ENCODE measurements around the gene CDY1.
"Not testable (repeated sequence)": the region's sequence is repeated elsewhere in the genome, so short reads cannot be mapped to it uniquely, and the experiment has no call there.

DNA sequence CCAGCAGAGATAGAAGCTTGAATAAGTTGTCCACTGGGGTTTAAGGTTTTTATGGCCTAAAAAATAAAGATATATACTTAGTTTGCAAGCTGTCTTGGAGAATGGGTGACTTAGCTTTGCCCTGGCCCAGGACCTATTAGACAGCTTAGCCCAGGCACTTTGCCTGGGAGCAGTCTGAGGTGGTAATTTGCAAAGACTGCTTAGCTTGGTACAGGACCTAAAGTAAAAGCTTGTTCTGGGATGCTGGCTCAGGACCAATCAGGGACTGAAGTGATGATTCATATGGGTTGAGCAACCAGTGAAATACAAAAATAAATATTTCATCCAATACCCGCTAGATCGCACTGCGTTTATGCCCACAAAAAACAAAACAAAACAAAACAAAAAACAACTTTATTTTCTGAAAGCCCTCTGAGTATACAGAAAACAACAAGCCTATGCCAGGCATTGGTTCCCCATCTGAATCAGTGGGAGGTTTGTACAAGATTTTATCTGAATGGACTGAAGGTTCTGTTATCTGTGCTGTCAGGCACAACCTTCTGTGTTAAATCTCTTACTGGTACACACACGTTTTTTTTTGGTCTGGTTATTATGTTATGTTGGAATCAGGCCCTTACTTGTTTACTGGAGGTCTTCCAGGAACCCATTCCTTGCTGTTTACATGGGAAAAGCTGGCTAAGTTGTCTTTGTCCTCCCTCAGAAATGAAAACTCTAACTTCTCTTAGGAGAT lies 8.6 kb downstream of the CDY1 start:
- not testable (repeated sequence) for TF ChIP-seq RCOR1 (conservative IDR thresholded peaks at IDR 0.05; ENCODE audit: low read depth, low read length); RAD51 (IDR thresholded peaks at IDR 0.05); EP300 (IDR thresholded peaks at IDR 0.05; ENCODE audit: borderline replicate concordance in 1 of 2, control insufficient read depth in 1 of 2, low read depth in 2 of 2, low read length in 2 of 2); SIN3A (IDR thresholded peaks at IDR 0.05; ENCODE audit: low read depth, low read length); RAD21 (IDR thresholded peaks at IDR 0.05; ENCODE audit: insufficient read depth, low read depth, low read length)
- TF ChIP-seq, protein P1, sequence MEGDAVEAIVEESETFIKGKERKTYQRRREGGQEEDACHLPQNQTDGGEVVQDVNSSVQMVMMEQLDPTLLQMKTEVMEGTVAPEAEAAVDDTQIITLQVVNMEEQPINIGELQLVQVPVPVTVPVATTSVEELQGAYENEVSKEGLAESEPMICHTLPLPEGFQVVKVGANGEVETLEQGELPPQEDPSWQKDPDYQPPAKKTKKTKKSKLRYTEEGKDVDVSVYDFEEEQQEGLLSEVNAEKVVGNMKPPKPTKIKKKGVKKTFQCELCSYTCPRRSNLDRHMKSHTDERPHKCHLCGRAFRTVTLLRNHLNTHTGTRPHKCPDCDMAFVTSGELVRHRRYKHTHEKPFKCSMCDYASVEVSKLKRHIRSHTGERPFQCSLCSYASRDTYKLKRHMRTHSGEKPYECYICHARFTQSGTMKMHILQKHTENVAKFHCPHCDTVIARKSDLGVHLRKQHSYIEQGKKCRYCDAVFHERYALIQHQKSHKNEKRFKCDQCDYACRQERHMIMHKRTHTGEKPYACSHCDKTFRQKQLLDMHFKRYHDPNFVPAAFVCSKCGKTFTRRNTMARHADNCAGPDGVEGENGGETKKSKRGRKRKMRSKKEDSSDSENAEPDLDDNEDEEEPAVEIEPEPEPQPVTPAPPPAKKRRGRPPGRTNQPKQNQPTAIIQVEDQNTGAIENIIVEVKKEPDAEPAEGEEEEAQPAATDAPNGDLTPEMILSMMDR (IDR thresholded peaks at IDR 0.05 in 2 of 3, conservative IDR thresholded peaks at IDR 0.05 in 1 of 3; ENCODE audit: control insufficient read depth in 2 of 3, extremely low read depth in 1 of 3, insufficient read depth in 1 of 3, low read depth in 3 of 3, low read length in 3 of 3): not testable (repeated sequence)
